AG04450 (cell line): ENCODE measurements around the gene OR8B4. TPM values are rescaled to one million over a fixed set of nuclear protein-coding genes. Genes with fewer than 3 reads are reported as not detected.

Source experiments
- CTCF ChIA-PET: fragments of 300-600, 350-600 bp; formaldehyde crosslinking; extraction: SDS; loops from one replicate; lab custom pipeline; 2022; ENCODE audit warnings: antibody characterized with exemption, inconsistent platforms; lab: Charles Lee
- POLR2A ChIA-PET: fragments of 350-600 bp; formaldehyde crosslinking; extraction: SDS; loops from one replicate; lab custom pipeline; 2021; ENCODE audit warnings: antibody characterized with exemption, inconsistent platforms; lab: Yijun Ruan, JAX
- DNase-seq: peaks from one replicate; pipeline ENCODE4 v3.0.0-alpha.2; 2011; ENCODE audit warnings: low read depth, low spot score
- H3K27ac ChIP-seq: one replicate; pipeline ENCODE4 v1.5.1; 2012; ENCODE audit warnings: low read depth, low read length, control low read depth
- H3K27me3 ChIP-seq: one replicate; pipeline ENCODE4 v1.6.0; 2012; ENCODE audit warnings: low read length; ENCODE audit not compliant: control insufficient read depth, insufficient read depth
- H3K4me3 ChIP-seq: 2 replicates; pipeline ENCODE4 v1.5.1; 2011; ENCODE audit warnings: mild to moderate bottlenecking, low read depth, low read length, control low read depth
- H3K9me3 ChIP-seq: 2 replicates; pipeline ENCODE4 v1.5.1; 2012; ENCODE audit warnings: low read length; ENCODE audit not compliant: control insufficient read depth, insufficient read depth
- CTCF ChIP-seq: IDR thresholded peaks from 2 replicates; pipeline ENCODE4 v1.5.1; 2011; ENCODE audit warnings: low read depth, low read length, control low read depth, inconsistent platforms
- polyA plus RNA-seq: library from polyadenylated mRNA; depleted of rRNA; stranded (reverse); fragments of >200 nt; gene quantifications from 2 replicates; pipeline ENCODE4 v1.2.3, GENCODE V29; 2011; rRNA removed

OR8B4 gene
- polyA plus RNA-seq, 1 experiment, result not detected

- Histone ChIP-seq H3K4me3 (no peak overlapping the region), H3K27ac (no peak overlapping the region), H3K27me3 (no peaks in the 10 kb centered on the region), H3K9me3 (no peaks in the 10 kb centered on the region)
- no peak for DNase-seq
- ChIA-PET CTCF (interaction anchor here (1.0 kb wide), 2 partner anchors 22 to 263 kb away, joined by 3 to 6 read pairs; no protein-coding TSS in a partner anchor), POLR2A (no interaction called here)
- TF ChIP-seq CTCF, result no peak
Observed at GRCh38 chr11:124380585-124380984, 44.1 kb downstream of the OR8B4 start.

- CTCF ChIA-PET, result no interaction called here
Observed at GRCh38 chr11:124376280-124376679, 48.4 kb downstream of the OR8B4 start.

More at GRCh38 chr11:124376280-124376679, 48.4 kb downstream of the OR8B4 start:
- TF ChIP-seq CTCF, result no peak
- H3K4me3 ChIP-seq, result no peak overlapping the region
- H3K27ac ChIP-seq, result no peak overlapping the region
- no peaks in the 10 kb centered on the region for H3K9me3 ChIP-seq
- H3K27me3 ChIP-seq, result no peaks in the 10 kb centered on the region
- POLR2A ChIA-PET, result no interaction called here
- no peak for DNase-seq

Other genes with a start within 250 kb of the OR8B4 start
- not detected in 2 replicates for gene OR10D3, start 241.5 kb downstream of the OR8B4 start, polyA plus RNA-seq
- gene OR8G1, start 183.8 kb downstream of the OR8B4 start, polyA plus RNA-seq, result not detected in 2 replicates
- gene OR8G5, start 168.5 kb downstream of the OR8B4 start, polyA plus RNA-seq, result not detected in 2 replicates
- gene OR8D1, start 110.9 kb downstream of the OR8B4 start, polyA plus RNA-seq, result not detected in 2 replicates
- not detected in 2 replicates for gene OR8D2, start 104.7 kb downstream of the OR8B4 start, polyA plus RNA-seq
- not detected in 2 replicates for gene OR8B2, start 40.4 kb downstream of the OR8B4 start, polyA plus RNA-seq
- not detected in 2 replicates for gene OR8B3, start 25.8 kb downstream of the OR8B4 start, polyA plus RNA-seq
- not detected in 2 replicates for gene OR8B8, start 20.8 kb upstream of the OR8B4 start, polyA plus RNA-seq
- gene OR8B12, start 118.8 kb upstream of the OR8B4 start, polyA plus RNA-seq, result not detected in 2 replicates
- gene OR8A1, start 145.1 kb upstream of the OR8B4 start, polyA plus RNA-seq, result not detected in 2 replicates
- gene PANX3, start 186.6 kb upstream of the OR8B4 start, polyA plus RNA-seq, result not detected in 2 replicates
- 30.9 and 31.4 TPM in 2 replicates for gene TBRG1, start 198.0 kb upstream of the OR8B4 start, polyA plus RNA-seq
- 33.5 and 37.9 TPM in 2 replicates for gene SIAE, start 248.9 kb upstream of the OR8B4 start, polyA plus RNA-seq
- 6.5 and 8.4 TPM in 2 replicates for gene SPA17, start 249.0 kb upstream of the OR8B4 start, polyA plus RNA-seq